Gastroesophageal sphincter (tissue), 4 donors: ENCODE data around the gene TDRD10. TPM values are rescaled to one million over a fixed set of nuclear protein-coding genes. Genes with fewer than 3 reads are reported as not detected.

Experiments used
- ATAC-seq: fragments of 150-250 bp; one replicate; pipeline ENCODE4 v1.9.1; 2016; ENCODE audit warnings: mild to moderate bottlenecking, moderate library complexity
- H3K27ac ChIP-seq, 4 donors: fragments of 200-600 bp; sonication (generic) in 3 of 4; 1 replicate in 3 of 4; 2 replicates in 1 of 4; pipeline ENCODE4 v1.5.1; 2016 to 2019
- H3K27me3 ChIP-seq: fragments of 200-600 bp; sonication (generic); one replicate; pipeline ENCODE4 v1.5.1; 2019
- H3K36me3 ChIP-seq, 2 donors: fragments of 200-600 bp; sonication (generic); one replicate each; pipeline ENCODE4 v1.5.1; 2019; ENCODE audit warnings: control low read depth in 1 of 2
- H3K4me1 ChIP-seq, 3 donors: fragments of 200-600 bp; sonication (generic); 1 replicate in 2 of 3; 2 replicates in 1 of 3; pipeline ENCODE4 v1.5.1; 2016 to 2019; ENCODE audit warnings: control low read depth in 2 of 3
- H3K4me3 ChIP-seq, 2 donors: fragments of 200-600 bp; sonication (generic); one replicate each; pipeline ENCODE4 v1.5.1; 2019; ENCODE audit warnings: mild to moderate bottlenecking in 1 of 2, moderate library complexity in 1 of 2
- H3K9me3 ChIP-seq, 3 donors: fragments of 200-600 bp; sonication (generic); one replicate each; pipeline ENCODE4 v1.5.1; 2017 to 2019; ENCODE audit warnings: control low read depth in 2 of 3
- EP300 ChIP-seq: sonication (generic); formaldehyde crosslinking; IDR thresholded peaks from one replicate; pipeline ENCODE4 v1.6.1; 2017; ENCODE audit warnings: antibody characterized with exemption, mild to moderate bottlenecking
- POLR2A ChIP-seq, 2 donors: fragments of 450-650 bp; IDR thresholded peaks; one replicate each; pipeline ENCODE4 v1.6.1; 2017; ENCODE audit warnings: antibody characterized with exemption in 2 of 2, mild to moderate bottlenecking in 2 of 2, moderate library complexity in 1 of 2
- POLR2AphosphoS5 ChIP-seq: sonication (generic); formaldehyde crosslinking; IDR thresholded peaks from one replicate; pipeline ENCODE4 v1.6.1; 2017; ENCODE audit warnings: antibody characterized with exemption
- WGBS, 2 donors: methylation state at CpG; one replicate each; pipeline ENCODE4 v1.1.5; 2018; ENCODE audit warnings: low coverage in 1 of 2; 5-methylcytosine and 5-hydroxymethylcytosine counted together
- total RNA-seq, 4 donors: library from RNA; depleted of rRNA; stranded (reverse); fragments of >200 nt; gene quantifications; one replicate each; pipeline ENCODE4 v1.1.0, GENCODE V29; 2016
- TF ChIP-seq, protein P1 (sequence below), 4 experiments: fragments of 200-600 bp in 2 of 4; fragments of 450-650 bp in 2 of 4; sonication (generic) in 1 of 4; IDR thresholded peaks; one replicate each; pipeline ENCODE4 v1.5.1; 2017 to 2019; ENCODE audit warnings: antibody characterized with exemption in 4 of 4, mild to moderate bottlenecking in 2 of 4, moderate library complexity in 2 of 4

Gene TDRD10
- total RNA-seq, 4 donors from 2014 or later, result 1.4 to 3.3 (median 2.8) TPM

DNA sequence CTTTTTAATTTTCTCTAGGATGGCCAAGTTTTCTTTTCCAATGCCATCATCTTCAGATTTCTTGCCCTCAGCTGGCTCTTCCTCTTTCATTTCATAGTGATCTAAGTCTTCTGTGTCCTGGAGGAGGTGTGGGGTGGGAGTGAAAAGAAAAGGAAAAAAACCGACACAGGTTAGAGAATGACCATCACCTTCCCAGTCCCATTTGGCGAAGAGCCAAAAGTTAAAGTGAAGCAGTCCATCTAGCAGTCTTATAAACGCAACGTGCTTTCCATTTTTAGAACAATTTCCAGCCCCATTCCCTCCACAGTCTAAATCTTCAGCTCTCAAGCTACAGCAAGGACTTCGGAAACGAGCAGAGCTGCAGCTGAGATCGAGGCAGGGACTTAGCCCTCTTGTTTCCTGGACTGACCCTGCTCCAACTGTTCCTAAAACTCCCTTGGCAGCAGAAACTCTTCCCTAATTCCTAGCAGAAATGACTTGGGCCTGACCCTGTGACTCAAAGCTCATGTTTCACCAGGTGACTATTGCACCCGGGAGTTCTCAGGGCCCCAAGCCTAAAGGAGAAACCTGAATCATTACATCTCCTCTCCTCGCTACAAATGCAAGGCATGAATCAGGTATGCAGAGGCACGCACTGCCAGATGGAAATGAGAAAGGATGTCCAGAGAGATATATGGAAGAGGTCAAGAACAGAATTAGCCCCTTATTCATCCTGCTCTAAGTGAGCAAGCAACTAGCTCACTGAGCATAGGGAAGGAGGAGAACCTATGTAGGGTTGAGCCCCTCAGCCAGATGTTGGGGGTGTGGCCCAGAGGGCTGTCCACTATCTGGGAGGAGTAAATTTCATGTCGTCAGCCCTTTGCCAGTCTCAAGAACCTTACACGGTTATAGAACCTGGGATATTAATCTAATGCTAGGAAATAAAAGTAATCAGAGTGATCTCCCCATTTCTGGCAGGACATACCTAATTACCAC is 51.3 kb downstream of the TDRD10 start:
- Histone ChIP-seq H3K27ac (peak overlapping the region in 3 of 4 donors; percentile 33 to 58 (median 44)), H3K36me3 (peaks cover 0 to 75% of the 10 kb centered on the region in 2 donors), H3K4me3 (no peak overlapping the region), H3K4me1 (peaks cover 0 to 64% (median 18%) of the 10 kb centered on the region in 3 donors), H3K9me3 (no peaks in the 10 kb centered on the region), H3K27me3 (no peaks in the 10 kb centered on the region)
- TF ChIP-seq, protein P1, sequence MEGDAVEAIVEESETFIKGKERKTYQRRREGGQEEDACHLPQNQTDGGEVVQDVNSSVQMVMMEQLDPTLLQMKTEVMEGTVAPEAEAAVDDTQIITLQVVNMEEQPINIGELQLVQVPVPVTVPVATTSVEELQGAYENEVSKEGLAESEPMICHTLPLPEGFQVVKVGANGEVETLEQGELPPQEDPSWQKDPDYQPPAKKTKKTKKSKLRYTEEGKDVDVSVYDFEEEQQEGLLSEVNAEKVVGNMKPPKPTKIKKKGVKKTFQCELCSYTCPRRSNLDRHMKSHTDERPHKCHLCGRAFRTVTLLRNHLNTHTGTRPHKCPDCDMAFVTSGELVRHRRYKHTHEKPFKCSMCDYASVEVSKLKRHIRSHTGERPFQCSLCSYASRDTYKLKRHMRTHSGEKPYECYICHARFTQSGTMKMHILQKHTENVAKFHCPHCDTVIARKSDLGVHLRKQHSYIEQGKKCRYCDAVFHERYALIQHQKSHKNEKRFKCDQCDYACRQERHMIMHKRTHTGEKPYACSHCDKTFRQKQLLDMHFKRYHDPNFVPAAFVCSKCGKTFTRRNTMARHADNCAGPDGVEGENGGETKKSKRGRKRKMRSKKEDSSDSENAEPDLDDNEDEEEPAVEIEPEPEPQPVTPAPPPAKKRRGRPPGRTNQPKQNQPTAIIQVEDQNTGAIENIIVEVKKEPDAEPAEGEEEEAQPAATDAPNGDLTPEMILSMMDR (IDR thresholded peaks at IDR 0.05), result no peak
- TF ChIP-seq POLR2A (IDR thresholded peaks at IDR 0.05) (no peak), POLR2AphosphoS5 (peak; percentile 23), EP300 (no peak)
- 29 to 50% methylated on average over 2 to 11 of the region's 12 CpGs for WGBS, 2 donors
- ATAC-seq, result no peak

DNA sequence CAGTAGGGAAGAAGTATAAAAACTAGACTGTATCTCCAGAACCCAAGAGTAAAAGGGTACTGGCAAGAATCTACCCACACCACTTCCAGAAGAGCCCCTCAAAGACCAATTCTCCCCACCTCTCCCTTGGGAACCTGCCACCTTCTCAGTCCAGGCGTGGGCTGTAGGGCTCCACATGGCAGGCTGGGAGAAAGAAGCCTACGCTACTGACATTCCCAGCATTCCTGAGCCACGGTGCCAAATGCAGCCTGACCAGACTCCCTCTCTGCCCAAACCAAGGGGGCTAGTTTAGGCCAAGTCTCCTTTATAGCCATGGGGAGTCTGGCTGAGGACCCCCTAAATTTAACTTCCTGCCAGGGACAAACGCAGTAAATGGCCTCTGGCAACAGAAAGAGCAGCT is 54.4 kb downstream of the TDRD10 start:
- Histone ChIP-seq H3K9me3 (no peaks in the 10 kb centered on the region), H3K27me3 (no peaks in the 10 kb centered on the region), H3K27ac (peak overlapping the region in 3 of 4 donors; percentile 89 to 92 (median 89)), H3K4me3 (peak overlapping the region in 1 of 2 donors; percentile 93), H3K36me3 (peaks cover 0 to 46% of the 10 kb centered on the region in 2 donors), H3K4me1 (peaks cover 0 to 67% (median 18%) of the 10 kb centered on the region in 3 donors)
- ATAC-seq, result no peak
- TF ChIP-seq POLR2A (IDR thresholded peaks at IDR 0.05) (no peak), EP300 (no peak), POLR2AphosphoS5 (no peak)
- TF ChIP-seq, protein P1 (IDR thresholded peaks at IDR 0.05), result no peak
- 0% methylated on average over 2 of the region's 4 CpGs; no CpG with 5 or more reads in 1 of the 2 donors for WGBS, 2 donors

- peak overlapping the region in 3 of 4 donors; percentile 89 to 92 (median 89) for H3K27ac ChIP-seq
- TF ChIP-seq POLR2AphosphoS5 (no peak), EP300 (no peak), POLR2A (IDR thresholded peaks at IDR 0.05) (no peak)
- TF ChIP-seq, protein P1 (IDR thresholded peaks at IDR 0.05), result no peak
- peak overlapping the region; percentile 90 to 93 for H3K4me3 ChIP-seq
- no peaks in the 10 kb centered on the region for H3K27me3 ChIP-seq
- no peaks in the 10 kb centered on the region for H3K9me3 ChIP-seq
- H3K4me1 ChIP-seq, result peaks cover 0 to 65% (median 18%) of the 10 kb centered on the region in 3 donors
- no peak for ATAC-seq
- peaks cover 0 to 36% of the 10 kb centered on the region in 2 donors for H3K36me3 ChIP-seq
- 9 to 23% methylated on average over 5 to 7 of the region's 7 CpGs for WGBS, 2 donors
These were observed 55.4 kb downstream of the TDRD10 start for GRCh38 chr1:154557248-154557938.

- no peaks in the 10 kb centered on the region for H3K9me3 ChIP-seq
- peak within 1 kb of the TSS; percentile 90 to 93 for H3K4me3 ChIP-seq
- H3K4me1 ChIP-seq, result peaks cover 0 to 57% (median 17%) of the 10 kb centered on the region in 3 donors
- WGBS, 2 donors, result 0% methylated on average over 2 to 4 of the region's 69 CpGs
- no peaks in the 10 kb centered on the region for H3K27me3 ChIP-seq
- TF ChIP-seq EP300, result no peak
- TF ChIP-seq, protein P1 (IDR thresholded peaks at IDR 0.05), result no peak
- no peak for TF ChIP-seq POLR2AphosphoS5
- peak in 1 of 2 donors; percentile 57 for TF ChIP-seq POLR2A (IDR thresholded peaks at IDR 0.05)
- H3K36me3 ChIP-seq, result peaks cover 0 to 29% of the 10 kb centered on the region in 2 donors
- peak; percentile 6 for ATAC-seq
- H3K27ac ChIP-seq, result peak within 1 kb of the TSS; percentile 87 to 92 (median 89)
These were observed 56.1 kb downstream of the TDRD10 start, which contains the start of gene UBE2Q1 for GRCh38 chr1:154557939-154558719. Gene UBE2Q1, minus strand, starts transcription at chr1:154558662. Its CDS starts 109 bp downstream, at chr1:154558553.
